ENCODE results near the gene HMG20B. TPM values are rescaled to one million over a fixed set of nuclear protein-coding genes. Genes with fewer than 3 reads are reported as not detected.

Gene HMG20B
- total RNA-seq, 1 experiment from 2014 or later, result 109 TPM

DNA sequence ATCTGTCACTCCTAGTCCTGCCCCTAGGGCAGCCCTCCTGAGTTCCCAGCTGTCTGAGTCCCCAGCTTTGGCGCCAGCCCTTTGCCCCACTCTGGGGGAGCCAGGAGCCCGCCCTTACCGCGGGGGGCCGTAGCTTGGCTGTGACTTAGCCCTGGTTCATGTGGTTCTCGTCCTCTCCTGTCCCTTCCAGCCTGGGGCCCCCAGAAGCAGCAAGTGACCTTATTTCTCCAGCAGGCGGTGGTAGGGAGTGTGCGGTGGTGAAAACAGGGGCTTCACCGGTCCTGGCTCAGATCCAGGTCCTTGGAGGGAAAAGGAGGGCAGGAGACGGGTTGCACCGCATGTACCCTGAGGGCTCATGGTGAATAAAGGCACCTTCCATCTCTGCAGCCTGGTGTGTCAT lies 20.4 kb downstream of the HMG20B start:
- Histone ChIP-seq H3K36me3 (replicated peaks; ENCODE audit: control insufficient read depth, insufficient read depth, low read length) (no peaks in the 10 kb centered on the region), H3K4me3 (ENCODE audit: insufficient read depth, low read depth, low read length) (no peak overlapping the region), H3K27me3 (ENCODE audit: control insufficient read depth, insufficient read depth, low read length) (peaks cover 6% of the 10 kb centered on the region; the same call in 1 of the 2 replicates)
- DNase-seq, result peak; percentile 91

DNA sequence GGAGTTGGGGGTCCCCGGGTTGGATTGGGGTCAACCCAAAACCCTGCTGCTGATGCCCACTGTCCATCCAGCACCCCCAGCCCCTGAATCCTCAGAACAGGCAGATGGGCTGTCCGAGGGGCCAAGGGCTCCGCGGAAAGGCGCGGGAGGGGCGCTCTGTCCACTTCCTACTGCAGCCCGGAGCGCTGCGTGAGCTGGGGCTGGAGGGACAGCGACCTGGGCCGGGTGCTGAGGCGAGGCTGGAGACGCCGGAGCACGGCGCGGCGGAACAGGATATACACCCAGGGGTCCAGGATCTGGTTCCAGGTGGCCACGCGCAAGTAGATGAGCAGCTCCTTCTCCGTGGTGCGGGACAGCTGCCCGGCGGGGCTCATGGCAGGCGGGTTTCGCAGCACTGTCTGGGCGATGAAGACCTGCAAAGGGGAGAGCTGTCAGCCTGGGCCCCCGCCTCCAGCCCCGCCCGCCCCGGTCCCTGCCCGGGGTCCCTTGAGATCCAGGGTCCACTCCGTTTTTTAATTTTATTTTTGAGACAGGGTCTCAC lies 22.8 kb downstream of the HMG20B start:
- H3K4me3 ChIP-seq (ENCODE audit: insufficient read depth, low read depth, low read length), result no peak overlapping the region
- no peaks in the 10 kb centered on the region for H3K36me3 ChIP-seq (replicated peaks; ENCODE audit: control insufficient read depth, insufficient read depth, low read length)
- DNase-seq, result peak; percentile 62
- H3K27me3 ChIP-seq (ENCODE audit: control insufficient read depth, insufficient read depth, low read length), result no peaks in the 10 kb centered on the region; the same call in 1 of the 2 replicates

DNA sequence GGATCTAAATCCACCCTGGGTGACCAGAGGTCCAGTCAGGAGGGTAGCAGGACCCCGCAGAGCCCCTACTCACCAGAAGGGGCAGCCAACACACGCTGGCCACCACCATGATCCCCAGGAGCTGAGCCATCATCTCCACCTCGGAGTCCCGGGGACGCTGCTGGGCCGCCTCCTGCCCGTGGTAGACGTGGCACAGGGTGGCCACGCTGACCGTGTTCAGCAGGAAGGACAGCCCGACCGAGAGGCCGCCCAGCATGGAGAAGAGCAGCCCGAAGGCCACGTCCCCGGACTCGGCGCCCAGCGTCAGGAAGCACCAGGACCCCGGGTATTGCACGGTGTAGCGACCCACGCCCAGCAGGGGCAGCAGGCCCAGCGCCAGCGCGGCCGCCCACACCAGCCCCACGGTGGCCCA lies 27.0 kb downstream of the HMG20B start:
- Histone ChIP-seq H3K27me3 (ENCODE audit: control insufficient read depth, insufficient read depth, low read length) (no peaks in the 10 kb centered on the region), H3K4me3 (ENCODE audit: insufficient read depth, low read depth, low read length) (no peak overlapping the region), H3K36me3 (replicated peaks; ENCODE audit: control insufficient read depth, insufficient read depth, low read length) (no peaks in the 10 kb centered on the region)
- DNase-seq, result peak; percentile 96

- DNase-seq, result peak; percentile 25
- H3K27me3 ChIP-seq (ENCODE audit: control insufficient read depth, insufficient read depth, low read length), result peaks cover 3% of the 10 kb centered on the region
- no peaks in the 10 kb centered on the region for H3K36me3 ChIP-seq (replicated peaks; ENCODE audit: control insufficient read depth, insufficient read depth, low read length)
- no peak overlapping the region for H3K4me3 ChIP-seq (ENCODE audit: insufficient read depth, low read depth, low read length)
Observed at GRCh38 chr19:3601021-3601420, 28.3 kb downstream of the HMG20B start.

GRCh38 chr19:3603121-3603811 lies 30.5 kb downstream of the HMG20B start:
- peak; percentile 68 for DNase-seq
- Histone ChIP-seq H3K36me3 (replicated peaks; ENCODE audit: control insufficient read depth, insufficient read depth, low read length) (no peaks in the 10 kb centered on the region), H3K4me3 (ENCODE audit: insufficient read depth, low read depth, low read length) (no peak overlapping the region), H3K27me3 (ENCODE audit: control insufficient read depth, insufficient read depth, low read length) (peaks cover 6% of the 10 kb centered on the region)

DNA sequence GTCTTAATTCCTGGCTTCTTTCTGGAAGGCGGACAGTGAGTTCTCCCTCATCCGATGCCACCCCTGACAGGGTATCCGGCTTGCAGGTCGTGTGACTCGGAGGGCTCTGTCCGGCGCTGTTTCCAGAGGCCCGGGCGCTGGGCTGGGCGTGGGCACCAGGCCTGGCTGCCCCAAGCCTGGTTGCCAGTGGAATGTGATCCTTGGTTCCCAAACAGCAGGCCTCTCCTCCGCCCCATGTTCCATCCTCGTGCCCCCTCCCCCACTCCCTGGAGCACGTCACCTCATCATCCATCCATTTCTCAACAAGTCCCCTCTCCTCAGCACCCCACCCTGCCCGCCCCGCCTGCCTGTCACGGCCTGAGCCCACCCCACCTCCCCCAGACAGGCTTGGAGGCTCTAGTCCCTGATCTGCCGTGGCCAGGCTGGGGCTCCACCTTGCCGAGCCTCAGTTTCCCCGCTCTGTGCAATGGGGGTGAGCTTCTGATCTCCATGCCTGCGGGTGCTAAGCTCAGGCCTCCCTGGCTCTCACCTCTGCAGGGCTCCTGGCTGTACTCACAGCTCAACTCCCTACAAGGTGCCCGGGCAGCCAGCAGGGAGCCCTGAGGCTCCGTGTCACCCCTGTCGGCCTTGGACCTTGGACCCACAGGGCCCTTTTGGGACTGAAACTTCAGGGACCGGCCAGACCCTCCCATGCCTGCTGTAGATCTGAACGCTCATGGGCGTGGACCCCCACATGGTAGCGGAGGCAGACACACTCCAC lies 31.7 kb downstream of the HMG20B start:
- Histone ChIP-seq H3K4me3 (ENCODE audit: insufficient read depth, low read depth, low read length) (no peak overlapping the region), H3K36me3 (replicated peaks; ENCODE audit: control insufficient read depth, insufficient read depth, low read length) (no peaks in the 10 kb centered on the region), H3K27me3 (ENCODE audit: control insufficient read depth, insufficient read depth, low read length) (peaks cover 6% of the 10 kb centered on the region)
- DNase-seq, result peak; percentile 60

DNA sequence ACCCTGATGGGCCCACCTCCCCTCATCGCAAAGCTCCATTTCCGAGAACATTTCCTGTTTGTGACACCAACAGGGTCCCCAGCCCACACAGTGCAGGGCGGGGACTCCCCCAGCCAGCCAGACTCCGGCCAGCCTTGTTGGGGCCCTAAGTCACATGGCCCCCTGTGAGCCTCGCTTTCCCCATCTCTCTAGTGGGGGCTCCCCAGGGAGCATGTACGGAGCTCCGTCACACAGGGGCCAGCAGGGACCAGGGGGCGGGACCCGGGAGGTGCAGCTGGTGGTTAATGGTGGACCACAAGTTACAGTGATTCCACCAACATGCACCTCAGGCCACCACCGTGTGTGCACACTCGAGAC lies 32.2 kb downstream of the HMG20B start:
- peak; percentile 56 for DNase-seq
- Histone ChIP-seq H3K36me3 (replicated peaks; ENCODE audit: control insufficient read depth, insufficient read depth, low read length) (no peaks in the 10 kb centered on the region), H3K4me3 (ENCODE audit: insufficient read depth, low read depth, low read length) (no peak overlapping the region), H3K27me3 (ENCODE audit: control insufficient read depth, insufficient read depth, low read length) (peaks cover 6% of the 10 kb centered on the region)

DNA sequence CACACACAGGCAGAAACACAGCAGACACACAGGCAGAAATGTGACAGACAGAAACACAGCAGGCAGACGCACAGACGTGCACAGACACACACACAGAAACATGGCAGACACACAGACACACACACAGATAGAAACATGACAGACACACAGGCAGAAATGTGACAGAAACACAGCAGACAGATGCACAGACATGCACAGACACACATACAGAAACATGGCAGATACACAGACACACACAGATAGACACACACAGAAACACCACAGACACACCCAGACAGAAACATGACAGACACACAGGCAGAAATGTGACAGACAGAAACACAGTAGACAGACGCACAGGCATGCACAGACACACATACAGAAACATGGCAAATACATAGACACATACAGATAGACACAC lies 32.6 kb downstream of the HMG20B start:
- Histone ChIP-seq H3K27me3 (ENCODE audit: control insufficient read depth, insufficient read depth, low read length) (peaks cover 6% of the 10 kb centered on the region), H3K4me3 (ENCODE audit: insufficient read depth, low read depth, low read length) (no peak overlapping the region), H3K36me3 (replicated peaks; ENCODE audit: control insufficient read depth, insufficient read depth, low read length) (0 out of 2 replicates have a peak, but pooled peaks cover under 1% of the 10 kb centered on the region)
- no peak for DNase-seq

DNA sequence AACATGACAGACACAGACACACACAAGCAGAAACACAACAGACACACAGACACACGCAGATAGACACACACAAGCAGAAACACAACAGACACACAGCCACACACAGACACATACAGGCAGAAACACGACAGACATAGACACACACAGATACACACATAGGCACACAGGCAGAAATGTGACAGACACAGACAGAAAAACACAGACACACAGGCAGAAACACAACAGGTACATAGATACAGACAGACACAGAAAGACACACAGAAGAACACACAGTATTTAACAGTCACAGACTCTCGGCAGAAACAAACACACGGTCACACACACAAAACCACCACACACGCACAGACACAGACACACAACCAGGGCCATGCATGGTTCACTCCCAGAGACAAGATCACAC lies 33.0 kb downstream of the HMG20B start:
- H3K4me3 ChIP-seq (ENCODE audit: insufficient read depth, low read depth, low read length), result peak overlapping the region; percentile 57; the same call in 1 of the 2 replicates
- H3K36me3 ChIP-seq (replicated peaks; ENCODE audit: control insufficient read depth, insufficient read depth, low read length), result 0 out of 2 replicates have a peak, but pooled peaks cover 1% of the 10 kb centered on the region
- no peak for DNase-seq
- peaks cover 6% of the 10 kb centered on the region for H3K27me3 ChIP-seq (ENCODE audit: control insufficient read depth, insufficient read depth, low read length)

- peaks cover 6% of the 10 kb centered on the region for H3K27me3 ChIP-seq (ENCODE audit: control insufficient read depth, insufficient read depth, low read length)
- H3K4me3 ChIP-seq (ENCODE audit: insufficient read depth, low read depth, low read length), result peak overlapping the region; percentile 57
- peak; percentile 90 for DNase-seq
- H3K36me3 ChIP-seq (replicated peaks; ENCODE audit: control insufficient read depth, insufficient read depth, low read length), result 0 out of 2 replicates have a peak, but pooled peaks cover 1% of the 10 kb centered on the region
Observed at GRCh38 chr19:3606174-3606689, 33.5 kb downstream of the HMG20B start.

GRCh38 chr19:3606690-3607289 lies 34.0 kb downstream of the HMG20B start, which contains the start of gene TBXA2R:
Gene TBXA2R (minus strand): TSS chr19:3606875. CDS start chr19:3600634, 6,241 bp downstream.
- DNase-seq, result peak; percentile 97
- Histone ChIP-seq H3K27me3 (ENCODE audit: control insufficient read depth, insufficient read depth, low read length) (peaks cover 6% of the 10 kb centered on the region), H3K36me3 (replicated peaks; ENCODE audit: control insufficient read depth, insufficient read depth, low read length) (peaks cover 1% of the 10 kb centered on the region; the same call in 1 of the 2 replicates), H3K4me3 (ENCODE audit: insufficient read depth, low read depth, low read length) (peak within 1 kb of the TSS; percentile 57)

GRCh38 chr19:3607303-3608078 lies 34.7 kb downstream of the HMG20B start:
- Histone ChIP-seq H3K36me3 (replicated peaks; ENCODE audit: control insufficient read depth, insufficient read depth, low read length) (peaks cover 1% of the 10 kb centered on the region; the same call in 1 of the 2 replicates), H3K4me3 (ENCODE audit: insufficient read depth, low read depth, low read length) (peak overlapping the region; percentile 57), H3K27me3 (ENCODE audit: control insufficient read depth, insufficient read depth, low read length) (peaks cover 6% of the 10 kb centered on the region)
- DNase-seq, result peak; percentile 92

DNA sequence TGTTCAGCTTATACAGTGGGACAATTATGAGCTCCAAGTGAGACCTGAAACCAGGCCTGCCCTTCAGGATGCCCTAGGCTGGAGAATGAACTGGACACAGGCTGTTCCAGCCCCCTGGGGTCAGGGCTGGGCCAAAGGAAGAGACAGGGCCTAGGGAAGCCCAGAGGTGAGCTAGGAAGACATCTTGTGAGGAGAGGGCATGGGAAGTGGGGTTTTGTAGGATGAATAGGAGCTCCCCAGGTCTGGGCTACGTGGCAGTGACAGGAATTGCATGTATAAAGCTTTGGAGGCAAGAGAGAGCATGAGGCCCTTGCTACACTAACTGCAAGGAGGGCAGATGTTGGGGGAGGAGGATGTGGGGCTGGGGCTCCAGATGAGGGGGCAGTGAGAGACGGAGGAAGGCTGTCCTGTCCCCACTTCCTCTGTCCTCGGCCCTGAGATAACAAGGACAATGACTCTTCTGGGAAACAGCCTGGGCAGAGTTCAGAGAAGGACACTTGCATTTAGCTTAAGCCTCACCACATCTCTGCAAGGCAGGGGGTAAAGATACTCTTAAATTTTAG lies 35.4 kb downstream of the HMG20B start:
- DNase-seq, result no peak
- Histone ChIP-seq H3K4me3 (ENCODE audit: insufficient read depth, low read depth, low read length) (no peak overlapping the region), H3K36me3 (replicated peaks; ENCODE audit: control insufficient read depth, insufficient read depth, low read length) (peaks cover 1% of the 10 kb centered on the region; the same call in 1 of the 2 replicates), H3K27me3 (ENCODE audit: control insufficient read depth, insufficient read depth, low read length) (peaks cover 6% of the 10 kb centered on the region)
